Measurements from ENCODE around the gene ADSS1.
A peak's percentile ranks its signal among the peaks of the same experiment; 100 is the strongest.

Gene ADSS1

GRCh38 chr14:104687601-104688504 is 36.2 kb upstream of the ADSS1 start:
- peak; percentile 78 for DNase-seq

DNA sequence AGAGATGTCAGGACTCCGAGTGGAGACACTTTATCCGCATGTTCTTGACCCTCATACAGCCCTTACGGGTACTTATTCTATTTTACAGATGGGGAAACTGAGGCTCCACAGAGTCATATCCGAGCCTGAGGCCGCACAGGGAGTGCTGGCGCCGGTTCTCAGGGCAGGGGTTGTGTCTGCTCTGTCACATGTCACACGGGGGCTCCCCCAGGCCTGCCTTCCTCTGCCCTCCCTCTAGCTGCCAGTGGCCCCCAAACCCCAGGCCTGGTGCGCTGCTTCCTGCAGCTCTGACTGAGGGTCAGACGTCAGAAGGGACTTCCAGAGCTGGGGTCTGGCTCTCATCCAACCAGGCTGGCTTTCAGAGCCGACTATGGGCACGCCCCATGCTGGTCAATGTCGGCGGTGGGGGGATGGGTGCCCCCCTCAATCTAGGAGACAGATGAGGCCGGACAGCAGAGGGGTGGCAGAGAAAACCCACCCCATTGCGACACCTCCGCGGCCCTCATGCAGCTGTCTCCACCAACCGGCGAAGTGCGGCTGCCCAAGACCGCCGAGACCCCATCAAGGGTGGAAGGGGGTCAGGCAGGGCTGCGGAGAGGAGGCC is 35.4 kb upstream of the ADSS1 start:
- DNase-seq: peak; percentile 33

DNA sequence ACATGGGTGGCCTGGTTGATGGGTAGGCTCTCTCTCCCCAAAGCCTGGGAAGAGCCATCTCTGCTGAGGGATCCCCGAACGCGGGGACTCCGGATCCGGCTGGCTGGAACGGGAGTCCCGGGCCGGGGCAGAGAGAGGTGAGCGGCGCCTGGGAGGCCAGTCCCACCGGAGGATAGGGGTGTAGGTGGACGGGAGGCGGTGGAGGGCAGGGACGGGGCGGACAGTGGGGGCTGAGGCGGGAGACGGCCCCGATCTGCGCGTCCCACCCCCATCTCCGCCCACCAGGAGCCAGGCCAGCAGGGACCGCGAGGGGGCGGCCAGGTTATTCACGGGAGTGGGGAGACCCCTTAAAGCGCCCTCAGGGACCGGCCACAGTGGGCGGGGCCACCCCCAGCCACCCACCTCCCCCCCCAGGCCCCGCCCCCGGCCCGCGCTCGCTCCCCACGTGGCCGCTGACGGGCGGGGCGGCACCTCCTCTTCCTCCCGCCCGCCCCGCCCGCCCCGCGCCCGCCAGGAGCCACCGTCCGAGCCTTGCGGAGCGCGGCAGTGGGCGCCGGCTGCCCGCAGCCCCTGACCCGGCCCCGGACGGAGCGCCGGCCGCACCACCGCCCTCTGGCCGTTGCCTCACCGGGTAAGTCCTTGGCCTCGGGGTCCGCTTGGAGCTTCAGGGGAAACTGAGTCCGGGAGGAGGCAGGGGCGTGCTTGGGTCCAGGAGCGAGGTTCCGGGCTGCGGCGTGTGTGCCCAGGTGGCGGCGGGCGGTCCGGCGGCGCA is 34.7 kb upstream of the ADSS1 start, which contains the start of gene INF2:
INF2 (plus strand) TSS at position 510 of the 772 bp plus-strand sequence. CDS start 11,748 bp downstream, outside the sequence.
- DNase-seq: peak; percentile 69

DNA sequence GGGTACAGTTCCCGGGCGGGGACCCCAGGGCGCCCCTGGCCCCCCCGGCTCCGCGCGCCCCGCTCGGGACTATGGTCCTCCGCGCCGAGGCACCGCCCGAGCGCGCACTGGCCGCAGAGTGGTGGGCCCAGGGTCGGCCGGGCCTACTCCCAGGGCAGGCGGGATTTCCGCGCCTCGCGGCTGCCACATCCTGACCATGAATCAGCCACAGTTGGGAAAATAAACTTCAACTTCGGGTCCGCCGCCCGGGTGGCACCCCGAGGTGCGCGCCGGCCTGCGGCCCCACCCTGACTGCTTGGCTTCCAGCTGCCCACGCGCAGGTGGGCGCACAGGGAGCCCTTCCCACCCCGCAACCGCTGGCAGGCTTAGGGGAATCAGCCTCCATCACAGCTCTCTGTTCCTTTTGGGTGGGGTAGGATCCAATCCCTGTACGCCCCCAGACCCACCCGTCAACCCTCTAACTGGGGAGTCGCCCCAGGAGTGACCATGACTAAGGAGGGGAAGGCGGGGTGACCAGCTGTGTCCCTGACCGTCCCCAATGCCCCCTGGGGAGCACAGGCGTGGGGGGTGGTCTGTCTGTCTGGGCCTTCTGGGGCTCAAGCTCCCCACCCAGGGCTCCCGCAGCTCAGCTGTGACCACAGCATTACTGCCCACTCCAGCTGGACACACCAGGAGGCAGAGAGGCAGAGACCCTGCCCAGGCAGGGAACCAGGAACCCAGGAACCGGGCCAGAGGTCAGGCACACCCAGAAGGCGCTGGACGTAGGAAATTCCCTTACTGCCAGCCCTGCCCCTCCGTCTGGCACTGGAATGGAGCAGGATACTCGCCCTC is 33.9 kb upstream of the ADSS1 start:
- DNase-seq: no peak

GRCh38 chr14:104690861-104691455 is 33.1 kb upstream of the ADSS1 start:
- no peak for DNase-seq

- no peak for DNase-seq
Measured at GRCh38 chr14:104691546-104692260, 32.3 kb upstream of the ADSS1 start.

- no peak for DNase-seq
Measured at GRCh38 chr14:104692261-104692938, 31.6 kb upstream of the ADSS1 start.

DNA sequence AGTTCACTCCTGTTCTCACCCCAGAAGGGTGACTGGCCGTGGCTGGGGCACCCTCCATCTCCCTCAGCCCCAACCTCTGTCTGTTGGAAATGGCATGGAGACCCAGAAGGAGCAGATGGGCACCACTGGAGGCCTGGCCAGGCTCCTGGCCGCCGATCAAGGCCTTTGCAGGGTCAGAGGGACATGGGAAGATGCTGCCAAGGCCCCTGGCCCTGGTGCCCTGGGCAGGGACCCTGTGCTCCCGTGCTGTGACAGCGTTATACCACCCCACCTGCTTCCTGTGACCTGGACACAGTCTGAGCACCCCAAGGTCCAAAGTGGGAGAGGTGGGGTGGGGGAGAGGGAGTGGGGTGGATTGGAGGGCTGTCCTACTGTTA is 31.1 kb upstream of the ADSS1 start:
- no peak for DNase-seq

DNA sequence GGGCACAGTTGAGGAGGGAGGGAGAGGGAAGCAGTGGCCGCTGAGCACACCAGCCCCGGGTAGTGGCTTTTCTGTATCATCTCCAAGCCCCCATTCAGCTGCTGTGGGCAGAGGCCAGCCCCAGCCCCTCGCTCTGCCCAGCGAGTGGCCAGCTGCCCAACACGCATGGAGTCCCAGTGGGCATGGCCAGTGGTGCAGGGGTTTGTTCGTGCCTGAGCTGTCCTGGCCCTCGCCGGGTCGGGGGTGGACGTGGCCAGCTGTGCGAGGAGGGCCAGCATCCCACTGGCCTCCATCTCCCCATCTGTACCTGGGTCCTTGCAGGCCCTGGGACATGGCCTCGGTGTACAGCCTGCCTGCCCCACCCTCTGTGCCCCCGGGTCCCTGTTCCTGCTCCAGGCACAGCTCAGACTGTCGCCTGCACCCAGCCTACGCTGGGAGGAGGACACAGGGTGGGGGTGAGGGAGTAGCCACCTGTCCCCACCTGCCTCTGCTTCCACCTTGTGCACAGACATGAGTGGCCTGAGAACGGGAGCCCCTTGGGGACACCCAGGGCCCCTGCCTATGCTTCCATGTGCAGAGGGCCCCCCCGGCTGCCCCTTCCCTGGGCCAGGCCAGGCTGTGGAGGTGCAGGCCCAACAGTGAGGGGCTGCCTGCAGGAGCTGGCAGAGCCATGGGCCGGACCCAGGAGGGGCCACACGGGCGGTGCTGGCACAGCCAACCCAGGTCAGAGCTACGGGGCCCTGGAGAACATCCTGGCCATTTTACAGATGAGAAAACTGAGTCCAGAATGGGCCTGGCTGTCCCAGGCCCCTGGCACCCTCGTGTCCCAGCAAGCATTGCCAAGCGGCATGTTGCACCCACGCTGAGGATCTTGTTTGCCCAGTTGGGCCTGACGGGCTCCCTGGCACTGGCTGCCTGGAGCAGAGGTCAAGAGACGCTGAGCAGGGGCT is 30.3 kb upstream of the ADSS1 start:
- no peak for DNase-seq

GRCh38 chr14:104694475-104694950 is 29.5 kb upstream of the ADSS1 start:
- DNase-seq: peak; percentile 84

DNA sequence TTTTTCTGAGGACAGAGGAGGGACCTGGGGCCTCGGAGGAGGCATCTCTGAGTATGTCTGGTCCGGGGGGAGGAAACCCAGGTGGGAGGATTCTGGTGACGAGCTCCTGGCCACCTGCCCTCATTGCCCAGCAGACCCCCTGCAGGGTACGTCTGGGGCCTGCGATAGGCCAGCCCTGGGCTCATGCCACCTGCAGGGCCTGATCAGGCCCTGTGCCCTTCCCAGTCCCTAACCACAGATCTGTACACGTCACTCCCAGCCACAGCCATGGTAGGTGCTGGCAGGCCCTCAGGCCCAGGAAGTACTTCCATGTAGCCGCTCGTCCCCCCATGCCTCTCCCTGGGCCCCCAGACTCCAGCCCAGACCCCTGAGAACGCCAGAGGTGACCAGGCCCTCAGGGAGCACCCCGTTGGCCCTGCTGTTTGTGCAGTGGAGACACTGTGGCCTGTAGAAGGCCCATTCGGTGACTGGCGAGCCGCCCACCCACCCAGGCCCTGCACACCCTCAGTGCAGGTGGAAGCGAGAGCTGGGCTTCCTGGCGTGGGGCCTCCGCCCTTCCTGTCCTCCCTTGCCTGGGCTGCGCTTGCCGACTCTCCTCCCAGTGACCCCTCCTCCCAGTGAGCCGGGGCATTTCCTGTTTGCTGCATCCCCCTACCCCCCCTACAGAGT is 28.9 kb upstream of the ADSS1 start:
- peak; percentile 64 for DNase-seq

- DNase-seq: no peak
Measured at GRCh38 chr14:104695660-104696000, 28.4 kb upstream of the ADSS1 start.

DNA sequence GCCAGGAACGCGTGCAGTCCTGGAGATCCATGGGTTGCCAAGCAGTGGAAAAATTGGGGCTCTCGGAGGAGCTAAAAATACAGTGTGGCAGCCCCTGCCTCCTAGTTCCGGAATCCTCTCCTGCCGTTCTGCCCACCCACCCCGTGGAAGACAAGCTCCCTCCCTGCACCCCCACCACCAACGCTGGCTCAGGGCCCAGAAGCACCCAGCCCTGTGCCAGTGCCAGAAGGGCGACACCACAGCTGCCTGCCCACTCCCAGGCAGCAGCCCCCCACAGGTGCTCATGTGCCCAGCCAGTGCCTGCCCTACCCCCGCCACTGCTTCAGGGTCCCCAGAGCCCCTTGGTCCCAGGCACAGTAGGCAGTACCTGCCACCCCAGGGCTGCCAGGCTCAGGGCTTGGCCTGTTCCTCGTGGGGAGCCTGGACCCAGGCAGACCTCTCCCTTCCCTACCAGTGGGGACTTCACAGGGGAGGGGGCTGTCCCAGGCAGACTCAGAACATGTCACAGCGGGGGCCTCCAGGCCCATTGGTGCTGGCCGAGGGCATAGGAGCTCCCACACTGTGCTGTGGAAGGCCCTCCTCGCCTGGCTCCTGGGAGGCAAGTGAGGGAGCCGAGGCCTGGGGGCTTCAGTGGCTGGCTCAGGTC is 27.2 kb upstream of the ADSS1 start:
- peak; percentile 55 for DNase-seq

GRCh38 chr14:104697317-104697703 is 26.7 kb upstream of the ADSS1 start:
- no peak for DNase-seq

DNA sequence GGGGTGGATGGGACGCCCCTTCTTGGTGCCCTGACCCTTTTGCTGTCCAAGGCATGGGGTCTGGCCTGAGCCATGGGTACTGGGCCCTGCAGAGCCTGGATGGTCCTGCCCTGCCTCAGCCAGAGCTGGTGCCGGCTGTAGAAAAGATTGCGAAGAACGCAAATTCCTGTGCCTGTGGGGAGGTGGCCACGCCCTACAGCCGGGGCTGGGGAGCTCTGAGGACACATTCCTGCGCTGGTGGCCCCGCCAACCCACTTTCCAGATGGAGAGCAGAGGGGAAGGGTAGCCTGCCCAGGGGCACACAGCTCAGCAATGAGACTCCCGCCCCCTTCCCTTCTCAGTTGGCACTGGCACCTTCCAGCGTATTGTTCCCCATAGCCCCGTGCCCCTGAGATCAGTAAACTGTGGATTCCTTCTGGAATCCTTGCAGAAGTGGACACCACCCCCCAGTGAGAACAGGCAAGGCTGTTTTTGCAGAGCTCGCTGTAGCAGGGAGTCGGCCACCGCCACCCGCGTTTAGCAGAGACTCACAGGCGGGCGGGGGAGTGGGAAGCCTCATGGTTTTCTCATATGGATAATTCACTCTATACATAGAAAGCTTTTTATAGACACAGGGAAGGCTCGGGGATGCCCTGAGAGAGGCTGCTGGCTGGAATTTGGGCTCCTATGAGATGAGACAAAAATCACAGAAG is 26.0 kb upstream of the ADSS1 start:
- no peak for DNase-seq

DNA sequence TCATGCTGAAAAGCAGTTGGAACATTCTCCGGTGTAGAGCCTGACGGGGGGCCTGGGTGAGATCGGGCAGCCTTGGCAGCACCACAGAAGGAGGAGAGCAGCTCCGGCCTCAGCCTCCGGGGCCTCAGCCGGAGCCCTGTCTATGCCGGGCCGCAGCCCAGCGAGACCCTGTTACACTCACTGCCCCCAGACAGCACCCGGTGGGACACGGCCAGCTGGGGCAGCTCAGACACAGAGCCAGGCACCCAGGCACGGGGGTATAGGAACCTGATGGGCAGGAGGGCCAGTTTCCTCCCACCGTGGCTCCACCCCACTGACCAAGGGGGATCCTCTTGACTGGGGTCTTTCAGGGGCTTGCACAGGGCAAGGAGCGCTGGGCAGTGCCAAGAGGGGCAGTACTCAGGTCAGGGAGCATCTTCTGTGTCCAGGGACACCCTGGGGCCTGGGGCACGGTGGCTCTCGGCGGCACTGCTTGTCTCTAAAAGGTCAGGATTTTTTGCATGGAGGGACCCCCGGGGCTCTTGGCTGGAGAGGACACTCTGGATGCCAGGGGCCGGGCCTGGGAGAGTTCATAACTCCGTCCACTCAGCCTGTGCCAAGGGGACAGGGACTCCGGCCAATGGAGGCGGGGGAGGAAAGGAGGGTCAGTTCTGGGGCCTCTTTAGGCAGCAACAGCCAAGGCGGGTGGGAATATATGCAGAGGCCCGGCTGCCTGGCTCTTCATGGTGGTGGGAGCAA is 25.2 kb upstream of the ADSS1 start:
- DNase-seq: no peak

GRCh38 chr14:104699426-104699748 is 24.6 kb upstream of the ADSS1 start:
- no peak for DNase-seq

All from COR-L47 (cell line).